Activated naive CD4-positive, alpha-beta T cell treated with anti-CD3 and anti-CD28 coated beads for 36 hours (primary cell): ENCODE results near the gene SNRNP27. TPM values are rescaled to one million over a fixed set of nuclear protein-coding genes. Genes with fewer than 3 reads are reported as not detected.

ENCODE experiments used
- CTCF ChIA-PET: fragments of 350-600 bp; sonication (Branson Sonifier 250); formaldehyde crosslinking; loops from one replicate; lab custom pipeline; 2021; ENCODE audit warnings: antibody characterized with exemption; lab: Charles Lee
- DNase-seq: peaks from one replicate; pipeline ENCODE4 v3.0.0-alpha.2; 2020
- H3K27ac Mint-ChIP-seq: one replicate; pipeline ENCODE4 v1.8.0; 2021; ENCODE audit warnings: mild to moderate bottlenecking, mixed read lengths
- H3K27me3 Mint-ChIP-seq: one replicate; pipeline ENCODE4 v1.8.0; 2021; ENCODE audit warnings: low read depth, mixed read lengths
- H3K36me3 Mint-ChIP-seq: one replicate; pipeline ENCODE4 v1.8.0; 2021; ENCODE audit warnings: low read depth, mixed read lengths
- H3K4me1 Mint-ChIP-seq: one replicate; pipeline ENCODE4 v1.8.0; 2021; ENCODE audit warnings: low read depth, mixed read lengths
- H3K4me3 Mint-ChIP-seq: one replicate; pipeline ENCODE4 v1.8.0; 2021; ENCODE audit warnings: mild to moderate bottlenecking, moderate library complexity, mixed read lengths
- H3K9me3 Mint-ChIP-seq: one replicate; pipeline ENCODE4 v1.8.0; 2021; ENCODE audit warnings: mixed read lengths
- intact Hi-C: fragments of 100-400 bp; cut with micrococcal nuclease; formaldehyde crosslinking; loops from one replicate; pipeline ENCODE4 v1.15.1; 2023
- total RNA-seq, 2 experiments: library from RNA; stranded (reverse); gene quantifications; one replicate each; pipeline ENCODE4 v1.2.3, GENCODE V29; 2021

SNRNP27 gene
- total RNA-seq, 2 experiments from 2014 or later: 56.7 to 64.6 TPM

DNA sequence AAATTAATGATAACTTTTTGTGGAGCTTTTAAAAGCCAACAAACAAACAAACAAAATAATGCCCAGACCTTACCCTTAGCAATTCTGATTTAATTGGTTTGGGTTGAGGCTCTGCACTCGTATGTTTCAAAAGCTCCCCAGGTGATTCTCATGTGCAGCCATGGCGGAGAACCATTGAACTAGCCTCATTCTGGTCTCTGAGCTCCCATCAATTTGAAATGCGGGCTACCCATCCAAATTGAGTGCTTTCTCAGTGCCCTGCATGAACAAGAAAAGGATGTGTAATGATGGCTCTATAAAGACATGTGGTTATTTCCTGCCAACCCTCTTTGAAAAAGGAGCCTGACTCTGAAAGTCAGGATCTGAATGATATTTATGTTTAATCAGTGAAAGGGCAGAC is 29.4 kb downstream of the SNRNP27 start:
- intact Hi-C loops: no loop called here
- no peaks in the 10 kb centered on the region for H3K9me3 Mint-ChIP-seq
- H3K27me3 Mint-ChIP-seq: no peaks in the 10 kb centered on the region
- DNase-seq: no peak
- H3K4me3 Mint-ChIP-seq: no peak overlapping the region
- peaks cover 3% of the 10 kb centered on the region for H3K36me3 Mint-ChIP-seq
- peaks cover 23% of the 10 kb centered on the region for H3K4me1 Mint-ChIP-seq
- no peak overlapping the region for H3K27ac Mint-ChIP-seq
- CTCF ChIA-PET: interaction anchor here (0.6 to 1.6 kb wide), 2 partner anchors 11 to 151 kb away, joined by 4 to 6 read pairs; no protein-coding TSS in a partner anchor

DNA sequence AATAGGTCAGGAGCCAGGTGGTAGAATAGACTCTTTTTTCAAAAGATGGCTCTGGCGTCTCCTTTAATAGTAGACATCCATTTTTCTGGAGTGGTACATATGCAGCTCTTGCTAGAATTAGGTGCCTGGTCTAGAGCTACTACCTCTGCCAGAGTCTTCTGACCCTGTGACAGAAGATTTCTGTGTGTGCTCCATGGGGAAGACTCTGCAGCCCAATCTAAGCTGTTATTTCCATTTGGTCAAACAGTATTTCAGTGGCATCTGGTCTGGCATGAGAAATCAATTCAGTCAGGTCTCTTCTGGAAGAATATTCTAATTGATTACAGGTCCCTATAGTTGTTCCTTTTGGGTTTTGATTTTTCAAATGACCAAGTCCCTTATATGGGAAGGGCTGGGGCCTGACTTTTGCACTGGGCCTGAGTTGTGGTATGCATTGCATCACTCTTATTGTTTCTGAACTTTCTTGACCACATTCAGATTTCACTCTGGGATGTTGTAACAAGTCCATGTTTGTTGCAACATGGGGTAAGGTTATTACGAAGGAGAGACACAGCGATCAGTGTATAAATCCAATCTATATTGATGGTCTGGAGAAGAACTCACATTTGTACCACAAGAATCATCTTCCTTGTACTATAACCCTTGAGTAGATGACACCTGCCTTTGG is 33.2 kb downstream of the SNRNP27 start:
- DNase-seq: no peak
- no peaks in the 10 kb centered on the region for H3K27me3 Mint-ChIP-seq
- CTCF ChIA-PET: no interaction called here
- H3K36me3 Mint-ChIP-seq: peaks cover 2% of the 10 kb centered on the region
- H3K9me3 Mint-ChIP-seq: no peaks in the 10 kb centered on the region
- H3K4me3 Mint-ChIP-seq: no peak overlapping the region
- no peak overlapping the region for H3K27ac Mint-ChIP-seq
- peaks cover 25% of the 10 kb centered on the region for H3K4me1 Mint-ChIP-seq
- intact Hi-C loops: no loop called here

DNA sequence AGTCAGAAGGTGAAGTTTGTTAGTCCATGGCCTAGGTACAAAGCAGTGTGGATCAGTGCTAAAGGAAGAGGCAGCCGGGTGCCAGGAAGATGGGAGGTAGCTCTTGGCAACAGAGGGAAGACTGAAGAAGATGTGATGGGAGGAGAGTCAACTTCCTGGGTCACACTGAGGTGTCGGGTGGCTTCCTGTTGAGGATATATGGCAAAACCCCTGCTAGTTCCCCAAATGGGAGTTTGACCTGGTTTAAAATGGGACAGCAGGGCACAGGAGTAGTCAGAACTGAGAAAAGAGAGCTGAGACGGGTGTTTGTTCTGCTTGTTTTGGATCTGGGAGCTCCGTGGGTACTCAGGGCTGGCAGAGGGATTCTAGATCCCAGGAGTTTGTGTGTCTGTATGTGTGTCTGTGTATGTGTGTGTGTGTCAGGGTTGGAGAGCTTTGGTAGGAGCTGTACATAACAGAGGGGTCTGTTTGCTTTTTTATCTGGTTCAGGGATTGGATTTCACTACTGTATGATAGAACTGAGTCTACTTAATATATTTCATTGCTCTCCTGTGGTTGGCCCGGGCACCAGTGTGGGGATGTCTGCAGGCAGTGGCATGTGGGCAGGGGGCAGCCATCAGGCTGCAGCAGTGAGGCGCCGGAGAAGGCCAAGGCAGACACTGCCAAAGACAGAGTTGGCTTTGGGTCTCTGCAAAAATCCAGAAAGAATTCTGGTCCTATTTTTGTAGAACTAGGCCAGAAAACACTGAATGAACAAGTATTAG is 38.3 kb downstream of the SNRNP27 start:
- peak overlapping the region; percentile 59 for H3K27ac Mint-ChIP-seq
- CTCF ChIA-PET: interaction anchor here (2.1 to 4.6 kb wide), 2 partner anchors 11 to 18 kb away, joined by 5 to 26 read pairs; partner anchors contain the start of gene MXD1
- no peak overlapping the region for H3K4me3 Mint-ChIP-seq
- peaks cover 8% of the 10 kb centered on the region for H3K36me3 Mint-ChIP-seq
- peaks cover 26% of the 10 kb centered on the region for H3K4me1 Mint-ChIP-seq
- H3K27me3 Mint-ChIP-seq: no peaks in the 10 kb centered on the region
- DNase-seq: no peak
- no peaks in the 10 kb centered on the region for H3K9me3 Mint-ChIP-seq
- intact Hi-C loops: no loop called here

DNA sequence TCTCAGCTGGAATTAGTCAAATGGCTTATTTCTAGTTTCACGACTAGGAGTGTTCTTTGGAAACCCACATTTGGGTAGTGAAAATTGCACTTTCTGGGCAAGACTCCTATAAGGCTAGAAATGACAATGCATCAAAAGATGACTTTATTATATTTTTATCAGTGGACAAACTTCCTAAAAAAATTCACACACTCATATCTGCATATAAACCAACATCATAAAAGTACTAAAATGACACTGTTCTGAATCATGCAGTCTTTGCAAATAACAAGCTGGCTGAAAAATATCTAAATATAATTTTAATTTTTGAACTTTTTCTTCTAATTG is 38.8 kb downstream of the SNRNP27 start:
- intact Hi-C loops: no loop called here
- no peaks in the 10 kb centered on the region for H3K27me3 Mint-ChIP-seq
- H3K9me3 Mint-ChIP-seq: no peaks in the 10 kb centered on the region
- DNase-seq: no peak
- CTCF ChIA-PET: interaction anchor here (2.1 to 4.6 kb wide), 2 partner anchors 12 to 19 kb away, joined by 5 to 26 read pairs; partner anchors contain the start of gene MXD1
- H3K27ac Mint-ChIP-seq: no peak overlapping the region
- peaks cover 26% of the 10 kb centered on the region for H3K4me1 Mint-ChIP-seq
- peaks cover 7% of the 10 kb centered on the region for H3K36me3 Mint-ChIP-seq
- H3K4me3 Mint-ChIP-seq: no peak overlapping the region

DNA sequence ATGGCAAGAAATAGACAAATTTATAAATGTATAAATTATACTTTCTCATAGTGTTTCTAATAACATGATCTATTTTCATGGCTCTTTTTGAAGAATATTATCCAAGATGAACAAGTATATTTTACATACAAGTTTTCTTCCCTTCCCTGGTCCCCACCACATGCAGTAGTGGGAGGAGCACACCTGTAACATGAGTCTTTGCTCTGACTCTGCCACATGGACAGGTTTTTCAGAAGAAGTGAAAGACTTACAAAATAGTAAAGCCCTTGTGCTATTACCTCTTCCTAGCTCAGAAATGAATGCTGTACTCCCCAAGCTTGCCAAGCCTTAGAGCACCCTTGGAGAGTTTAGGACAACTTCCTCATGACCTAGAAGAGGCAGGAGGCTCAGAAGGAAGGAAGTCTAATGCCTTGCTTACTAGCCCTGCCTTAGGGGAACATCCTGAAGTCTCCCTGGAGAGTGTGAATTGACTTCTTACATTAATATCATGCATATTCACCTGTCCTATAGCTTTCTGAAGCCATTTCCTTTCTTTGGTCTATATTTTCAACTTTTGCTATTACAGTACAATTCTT is 39.6 kb downstream of the SNRNP27 start:
- Mint-ChIP-seq H3K27me3 (no peaks in the 10 kb centered on the region), H3K4me1 (peaks cover 26% of the 10 kb centered on the region), H3K36me3 (peaks cover 11% of the 10 kb centered on the region), H3K4me3 (no peak overlapping the region), H3K9me3 (no peaks in the 10 kb centered on the region), H3K27ac (no peak overlapping the region)
- CTCF ChIA-PET: interaction anchor here (0.6 to 4.6 kb wide), 3 partner anchors 20 to 212 kb away, joined by 3 to 26 read pairs (median 3); partner anchors contain the start of gene MXD1
- intact Hi-C loops: no loop called here
- DNase-seq: no peak

DNA sequence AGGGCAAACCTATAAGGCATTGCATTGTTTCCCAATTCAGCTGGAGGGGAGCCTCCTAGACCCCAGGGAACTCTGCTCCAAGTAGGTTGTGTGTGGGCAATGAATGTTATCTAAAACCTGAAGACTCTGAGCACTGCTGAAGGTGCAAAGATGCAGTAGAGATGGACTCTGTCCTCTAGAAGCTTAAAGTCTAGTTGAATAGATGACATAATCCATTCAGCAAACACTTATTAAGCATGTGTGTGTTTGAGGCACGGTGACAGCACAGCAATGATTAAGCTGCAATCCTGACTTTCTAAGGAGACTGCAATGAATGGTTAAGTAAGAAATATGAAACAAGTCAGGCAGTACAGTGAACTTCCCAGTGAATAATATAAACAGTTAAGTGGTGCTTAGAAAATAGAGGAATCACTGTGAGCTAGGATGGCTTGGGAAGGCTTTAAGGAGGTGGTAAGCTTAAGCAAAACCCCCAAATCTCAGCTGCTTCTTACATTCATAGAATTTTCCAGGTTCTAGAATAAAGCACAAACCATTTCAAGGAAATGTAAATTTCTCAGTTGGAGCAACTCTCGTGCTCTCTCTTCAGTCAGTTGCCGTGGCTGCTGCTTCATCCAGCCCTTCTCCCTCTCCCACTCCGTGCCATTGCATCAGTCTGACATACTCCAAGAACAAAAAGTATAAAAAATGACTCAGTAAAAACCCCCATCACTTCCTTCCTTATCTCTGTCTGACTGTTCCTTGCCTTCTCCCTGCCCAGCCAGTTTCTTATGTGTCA is 40.3 kb downstream of the SNRNP27 start:
- Mint-ChIP-seq H3K4me1 (peaks cover 26% of the 10 kb centered on the region), H3K36me3 (peaks cover 15% of the 10 kb centered on the region), H3K4me3 (no peak overlapping the region), H3K27ac (no peak overlapping the region), H3K9me3 (no peaks in the 10 kb centered on the region), H3K27me3 (no peaks in the 10 kb centered on the region)
- DNase-seq: peak; percentile 48
- intact Hi-C loops: loop anchor here (1.0 kb wide), 1 partner anchor 12 kb away; no protein-coding TSS in a partner anchor
- CTCF ChIA-PET: interaction anchor here (0.6 to 4.6 kb wide), 4 partner anchors 12 to 211 kb away, joined by 3 to 26 read pairs (median 4); partner anchors contain the start of gene MXD1

DNA sequence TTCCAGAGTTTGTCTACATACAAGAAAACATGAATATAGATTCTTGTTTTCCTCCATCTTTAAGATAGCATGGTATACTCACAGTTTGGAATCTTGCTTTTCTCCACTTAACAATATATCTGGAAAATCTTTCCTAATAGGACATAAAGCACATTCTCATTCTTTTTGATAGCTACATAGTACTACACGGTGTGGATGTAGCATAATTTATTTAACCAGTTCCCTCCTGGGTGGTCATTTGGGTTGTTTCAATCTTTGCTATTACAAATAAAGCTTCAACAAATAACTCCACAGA is 40.8 kb downstream of the SNRNP27 start:
- no peaks in the 10 kb centered on the region for H3K9me3 Mint-ChIP-seq
- DNase-seq: no peak
- H3K36me3 Mint-ChIP-seq: peaks cover 17% of the 10 kb centered on the region
- intact Hi-C loops: loop anchor here (1.0 kb wide), 1 partner anchor 12 kb away; no protein-coding TSS in a partner anchor
- no peaks in the 10 kb centered on the region for H3K27me3 Mint-ChIP-seq
- H3K4me1 Mint-ChIP-seq: peaks cover 26% of the 10 kb centered on the region
- no peak overlapping the region for H3K4me3 Mint-ChIP-seq
- no peak overlapping the region for H3K27ac Mint-ChIP-seq
- CTCF ChIA-PET: interaction anchor here (1.7 to 4.6 kb wide), 2 partner anchors 11 to 21 kb away, joined by 5 to 26 read pairs; partner anchors contain the start of gene MXD1

DNA sequence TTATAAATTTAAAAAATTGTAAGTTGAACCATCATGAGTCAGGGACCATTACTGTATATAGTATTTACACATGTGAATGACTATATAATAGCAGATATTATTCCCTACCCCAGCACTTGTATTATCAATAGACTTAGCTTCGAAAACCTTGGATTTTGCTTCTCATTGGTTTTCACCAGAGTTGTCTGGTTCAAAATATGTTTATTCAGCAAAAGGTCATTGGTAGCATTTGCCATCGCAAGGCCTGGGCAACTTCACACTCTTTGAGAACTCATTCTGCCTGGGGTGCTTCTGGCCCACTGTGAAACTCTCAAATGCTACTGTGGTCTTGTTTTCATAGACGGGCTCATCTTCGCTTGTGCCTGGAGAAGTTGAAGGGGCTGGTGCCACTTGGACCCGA is 41.3 kb downstream of the SNRNP27 start:
- Mint-ChIP-seq H3K27me3 (no peaks in the 10 kb centered on the region), H3K9me3 (no peaks in the 10 kb centered on the region), H3K4me1 (peaks cover 26% of the 10 kb centered on the region), H3K27ac (no peak overlapping the region), H3K36me3 (peaks cover 18% of the 10 kb centered on the region), H3K4me3 (no peak overlapping the region)
- CTCF ChIA-PET: interaction anchor here (1.7 to 4.6 kb wide), 2 partner anchors 11 to 21 kb away, joined by 5 to 26 read pairs; partner anchors contain the start of gene MXD1
- intact Hi-C loops: no loop called here
- no peak for DNase-seq

- Mint-ChIP-seq H3K36me3 (peaks cover 18% of the 10 kb centered on the region), H3K9me3 (no peaks in the 10 kb centered on the region), H3K4me3 (no peak overlapping the region), H3K27me3 (no peaks in the 10 kb centered on the region), H3K4me1 (peaks cover 23% of the 10 kb centered on the region), H3K27ac (peak overlapping the region; percentile 4)
- intact Hi-C loops: no loop called here
- no peak for DNase-seq
- CTCF ChIA-PET: interaction anchor here (1.1 kb wide), 1 partner anchor 25 kb away, joined by 3 read pairs; no protein-coding TSS in a partner anchor
These were observed 43.1 kb downstream of the SNRNP27 start for GRCh38 chr2:69936906-69937305.

- Mint-ChIP-seq H3K27me3 (no peaks in the 10 kb centered on the region), H3K36me3 (peaks cover 18% of the 10 kb centered on the region), H3K4me3 (no peak overlapping the region), H3K27ac (no peak overlapping the region), H3K4me1 (peaks cover 16% of the 10 kb centered on the region), H3K9me3 (no peaks in the 10 kb centered on the region)
- intact Hi-C loops: no loop called here
- no peak for DNase-seq
- CTCF ChIA-PET: interaction anchor here (0.6 to 1.1 kb wide), 2 partner anchors 26 to 156 kb away, joined by 4 read pairs; no protein-coding TSS in a partner anchor
These were observed 44.2 kb downstream of the SNRNP27 start for GRCh38 chr2:69937968-69938367.

DNA sequence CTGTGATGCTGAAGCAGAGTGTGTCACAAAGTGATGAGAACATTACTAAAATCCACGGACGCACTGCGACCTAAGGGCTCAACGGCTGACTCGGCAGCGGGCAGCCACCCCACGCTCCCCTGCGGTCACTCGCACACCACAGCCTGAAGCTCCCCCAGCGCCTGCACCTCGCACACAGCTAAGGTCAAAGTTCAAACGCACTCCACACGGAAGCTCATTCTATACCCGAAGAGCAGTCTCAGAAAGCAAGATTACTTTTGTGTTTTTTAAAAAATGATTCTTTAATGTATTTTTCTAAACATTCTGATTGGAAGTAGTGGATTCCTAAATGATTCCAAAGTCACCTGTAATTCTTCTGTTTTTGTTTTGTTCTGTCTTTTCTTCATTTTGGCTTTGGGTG is 46.0 kb downstream of the SNRNP27 start:
- Mint-ChIP-seq H3K27me3 (no peaks in the 10 kb centered on the region), H3K4me3 (no peak overlapping the region), H3K9me3 (no peaks in the 10 kb centered on the region), H3K27ac (no peak overlapping the region), H3K4me1 (peaks cover 3% of the 10 kb centered on the region), H3K36me3 (peaks cover 22% of the 10 kb centered on the region)
- CTCF ChIA-PET: interaction anchor here (0.5 kb wide), 1 partner anchor 349 kb away, joined by 4 read pairs; no protein-coding TSS in a partner anchor
- no peak for DNase-seq
- intact Hi-C loops: no loop called here
